ENCODE measurements around the gene PJVK.

GRCh38 chr2:178482437-178482836, 31.3 kb downstream of the PJVK start:
- no peak for TF ChIP-seq CTCF (IDR thresholded peaks at IDR 0.05; ENCODE audit: low read length)
- TF ChIP-seq EZH2 (optimal IDR thresholded peaks at IDR 0.05; ENCODE audit: low read depth, low read length) = no peak
